SH-SY5Y (cell line): ENCODE results near the gene NDUFB5.

Source experiments
- GATA2 ChIP-seq: IDR thresholded peaks from 2 replicates; pipeline ENCODE4 v1.6.1; 2011; ENCODE audit warnings: mild to moderate bottlenecking, low read depth, low read length
- GATA3 ChIP-seq: IDR thresholded peaks from 2 replicates; pipeline ENCODE4 v1.6.1; 2011; ENCODE audit warnings: low read depth, mild to moderate bottlenecking, low read length, moderate library complexity

- TF ChIP-seq GATA2 (no peak), GATA3 (no peak)
Measured at GRCh38 chr3:179624451-179624850, 19.9 kb downstream of the NDUFB5 start.
